GM12878 (cell line): ENCODE measurements around the gene IER3. TPM values are rescaled to one million over a fixed set of nuclear protein-coding genes. Genes with fewer than 3 reads are reported as not detected.

ENCODE experiments used
- BHLHE40 ChIP-seq, 2 experiments: fragments of 450-650 bp in 1 of 2; IDR thresholded peaks; 2 replicates each; pipeline ENCODE4 v1.6.1; 2011 to 2017; ENCODE audit warnings: low read depth in 2 of 2, borderline replicate concordance in 1 of 2, improper control_type of control experiment in 1 of 2, low read length in 1 of 2, mild to moderate bottlenecking in 1 of 2
- FOXK2 ChIP-seq: fragments of 450-650 bp; IDR thresholded peaks from 2 replicates; pipeline ENCODE4 v1.6.1; 2017; ENCODE audit warnings: mild to moderate bottlenecking, moderate library complexity
- GABPA ChIP-seq: IDR thresholded peaks from 2 replicates; pipeline ENCODE4 v1.6.1; 2014; ENCODE audit warnings: antibody characterized with exemption, low read depth, mild to moderate bottlenecking, inconsistent platforms
- JUND ChIP-seq: IDR thresholded peaks from 2 replicates; pipeline ENCODE4 v1.6.1; 2012; ENCODE audit warnings: low read depth, mild to moderate bottlenecking, low read length, improper control_type of control experiment, moderate library complexity
- KAT2A ChIP-seq: conservative IDR thresholded peaks from 2 replicates; pipeline ENCODE4 v1.6.1; 2011; ENCODE audit warnings: low read depth, low read length; ENCODE audit not compliant: control insufficient read depth
- LARP7 ChIP-seq: fragments of 450-650 bp; IDR thresholded peaks from 2 replicates; pipeline ENCODE4 v1.6.1; 2017; ENCODE audit warnings: mild to moderate bottlenecking
- MTA3 ChIP-seq: IDR thresholded peaks from 2 replicates; pipeline ENCODE4 v1.6.1; 2012; ENCODE audit warnings: low read length, inconsistent platforms, borderline replicate concordance
- MYC ChIP-seq: IDR thresholded peaks from 2 replicates; pipeline ENCODE4 v1.6.1; 2011; ENCODE audit warnings: mild to moderate bottlenecking, low read length, moderate library complexity, inconsistent platforms; ENCODE audit not compliant: insufficient read depth, insufficient replicate concordance, insufficient read length, severe bottlenecking
- NBN ChIP-seq: fragments of 450-650 bp; IDR thresholded peaks from 2 replicates; pipeline ENCODE4 v1.6.1; 2016
- NFIC ChIP-seq: IDR thresholded peaks from 2 replicates; pipeline ENCODE4 v1.6.1; 2012; ENCODE audit warnings: low read depth, mild to moderate bottlenecking, inconsistent platforms, low read length, moderate library complexity
- NFYA ChIP-seq: IDR thresholded peaks from 2 replicates; pipeline ENCODE4 v1.6.1; 2011; ENCODE audit warnings: low read depth, mild to moderate bottlenecking, low read length, improper control_type of control experiment, borderline replicate concordance
- RAD21 ChIP-seq: IDR thresholded peaks from 2 replicates; pipeline ENCODE4 v1.6.1; 2011; ENCODE audit warnings: mild to moderate bottlenecking, low read depth, low read length, moderate library complexity; ENCODE audit not compliant: insufficient read depth
- SIX5 ChIP-seq: IDR thresholded peaks from 2 replicates; pipeline ENCODE4 v1.6.1; 2011; ENCODE audit warnings: mild to moderate bottlenecking, low read depth, low read length, moderate library complexity; ENCODE audit not compliant: severe bottlenecking
- polyA plus RNA-seq, 11 experiments: library from polyadenylated mRNA; depleted of rRNA in 4 of 11; unstranded in 6 of 11; stranded (reverse) in 5 of 11; fragments of >200 nt; fragmentation: Nextera tagmentation in 4 of 11; fragmentation: Illumina TruSeq in 1 of 11; extraction: Ambion mirVana in 4 of 11; extraction: Trizol in 1 of 11; gene quantifications; 1 replicate in 1 of 11; 2 replicates in 10 of 11; pipeline versions ENCODE4 v1.2.1 to v1.2.3, GENCODE V29; 2011 to 2016; ENCODE audit warnings: inconsistent platforms in 2 of 11, missing spikeins in 2 of 11, low read depth in 1 of 11
- total RNA-seq, 4 experiments: library from RNA; depleted of rRNA in 3 of 4; stranded (reverse); fragments of >200 nt in 3 of 4; fragmentation: Illumina TruSeq in 1 of 4; extraction: Trizol in 1 of 4; gene quantifications; 2 replicates each; pipeline versions ENCODE4 v1.2.1 to v1.2.3, GENCODE V29; 2013 to 2021
- TF ChIP-seq, protein P1 (sequence below): fragments of 450-650 bp; IDR thresholded peaks from 2 replicates; pipeline ENCODE4 v1.6.1; 2016; ENCODE audit warnings: mild to moderate bottlenecking, moderate library complexity, borderline replicate concordance
- TF ChIP-seq, protein P2 (sequence below): fragments of 450-650 bp; formaldehyde crosslinking; IDR thresholded peaks from 2 replicates; pipeline ENCODE4 v1.4.0; 2022; ENCODE audit warnings: mild to moderate bottlenecking, moderate library complexity
- TF ChIP-seq, protein P3 (sequence below): IDR thresholded peaks from 2 replicates; pipeline ENCODE4 v1.6.1; 2011; ENCODE audit warnings: low read depth, mild to moderate bottlenecking, low read length, moderate library complexity, borderline replicate concordance; ENCODE audit errors: extremely low read depth
- TF ChIP-seq, protein P4 (sequence below): IDR thresholded peaks from 2 replicates; pipeline ENCODE4 v1.6.1; 2011; ENCODE audit warnings: mild to moderate bottlenecking, low read depth, low read length, moderate library complexity; ENCODE audit not compliant: insufficient replicate concordance

Gene IER3
- total and polyA plus RNA-seq, 10 of the 15 experiments (the other 5 are each of a cell fraction or from before 2014, with no cell fraction given): 1.9 to 100 (median 32.3) TPM

DNA sequence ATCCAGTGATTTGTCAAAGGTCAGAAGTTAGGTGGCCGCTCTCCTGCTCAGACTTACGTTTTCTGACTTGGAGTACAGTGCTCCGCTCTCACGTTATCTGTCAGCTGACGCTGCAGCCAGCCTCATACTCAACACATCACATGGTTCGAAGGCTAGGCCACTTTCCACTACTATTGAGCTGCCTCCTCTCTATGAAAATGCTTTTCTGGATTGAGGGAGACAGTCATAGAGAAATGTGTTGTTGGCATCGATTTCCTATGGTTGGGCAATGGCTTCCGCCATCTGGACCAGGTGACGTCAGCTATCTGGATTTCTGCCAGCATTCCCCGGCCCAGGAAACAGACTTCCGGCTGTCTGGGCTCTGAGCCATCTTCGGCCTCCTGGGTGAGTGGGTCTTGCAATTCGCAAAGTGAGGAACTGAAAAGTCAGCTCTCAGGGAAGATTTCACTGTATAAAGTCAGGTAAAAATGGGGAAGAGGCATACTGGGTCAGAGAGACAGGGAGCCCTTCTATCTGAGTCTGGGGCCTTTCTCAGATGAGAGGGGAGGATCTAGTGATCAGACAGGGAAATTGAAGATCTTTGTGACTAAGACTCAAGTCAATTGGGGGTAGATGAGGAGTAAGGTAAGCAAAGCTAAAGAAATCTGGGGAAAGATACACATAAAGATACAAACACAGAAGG is 37.5 kb upstream of the IER3 start (continued):
- TF ChIP-seq, protein P1, sequence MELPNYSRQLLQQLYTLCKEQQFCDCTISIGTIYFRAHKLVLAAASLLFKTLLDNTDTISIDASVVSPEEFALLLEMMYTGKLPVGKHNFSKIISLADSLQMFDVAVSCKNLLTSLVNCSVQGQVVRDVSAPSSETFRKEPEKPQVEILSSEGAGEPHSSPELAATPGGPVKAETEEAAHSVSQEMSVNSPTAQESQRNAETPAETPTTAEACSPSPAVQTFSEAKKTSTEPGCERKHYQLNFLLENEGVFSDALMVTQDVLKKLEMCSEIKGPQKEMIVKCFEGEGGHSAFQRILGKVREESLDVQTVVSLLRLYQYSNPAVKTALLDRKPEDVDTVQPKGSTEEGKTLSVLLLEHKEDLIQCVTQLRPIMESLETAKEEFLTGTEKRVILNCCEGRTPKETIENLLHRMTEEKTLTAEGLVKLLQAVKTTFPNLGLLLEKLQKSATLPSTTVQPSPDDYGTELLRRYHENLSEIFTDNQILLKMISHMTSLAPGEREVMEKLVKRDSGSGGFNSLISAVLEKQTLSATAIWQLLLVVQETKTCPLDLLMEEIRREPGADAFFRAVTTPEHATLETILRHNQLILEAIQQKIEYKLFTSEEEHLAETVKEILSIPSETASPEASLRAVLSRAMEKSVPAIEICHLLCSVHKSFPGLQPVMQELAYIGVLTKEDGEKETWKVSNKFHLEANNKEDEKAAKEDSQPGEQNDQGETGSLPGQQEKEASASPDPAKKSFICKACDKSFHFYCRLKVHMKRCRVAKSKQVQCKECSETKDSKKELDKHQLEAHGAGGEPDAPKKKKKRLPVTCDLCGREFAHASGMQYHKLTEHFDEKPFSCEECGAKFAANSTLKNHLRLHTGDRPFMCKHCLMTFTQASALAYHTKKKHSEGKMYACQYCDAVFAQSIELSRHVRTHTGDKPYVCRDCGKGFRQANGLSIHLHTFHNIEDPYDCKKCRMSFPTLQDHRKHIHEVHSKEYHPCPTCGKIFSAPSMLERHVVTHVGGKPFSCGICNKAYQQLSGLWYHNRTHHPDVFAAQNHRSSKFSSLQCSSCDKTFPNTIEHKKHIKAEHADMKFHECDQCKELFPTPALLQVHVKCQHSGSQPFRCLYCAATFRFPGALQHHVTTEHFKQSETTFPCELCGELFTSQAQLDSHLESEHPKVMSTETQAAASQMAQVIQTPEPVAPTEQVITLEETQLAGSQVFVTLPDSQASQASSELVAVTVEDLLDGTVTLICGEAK: no peak
- TF ChIP-seq RAD21: no peak
- TF ChIP-seq GABPA: peak; percentile 53; the same call in 1 of the 2 replicates
- TF ChIP-seq NFYA: no peak
- TF ChIP-seq MYC: no peak
- TF ChIP-seq, protein P2, sequence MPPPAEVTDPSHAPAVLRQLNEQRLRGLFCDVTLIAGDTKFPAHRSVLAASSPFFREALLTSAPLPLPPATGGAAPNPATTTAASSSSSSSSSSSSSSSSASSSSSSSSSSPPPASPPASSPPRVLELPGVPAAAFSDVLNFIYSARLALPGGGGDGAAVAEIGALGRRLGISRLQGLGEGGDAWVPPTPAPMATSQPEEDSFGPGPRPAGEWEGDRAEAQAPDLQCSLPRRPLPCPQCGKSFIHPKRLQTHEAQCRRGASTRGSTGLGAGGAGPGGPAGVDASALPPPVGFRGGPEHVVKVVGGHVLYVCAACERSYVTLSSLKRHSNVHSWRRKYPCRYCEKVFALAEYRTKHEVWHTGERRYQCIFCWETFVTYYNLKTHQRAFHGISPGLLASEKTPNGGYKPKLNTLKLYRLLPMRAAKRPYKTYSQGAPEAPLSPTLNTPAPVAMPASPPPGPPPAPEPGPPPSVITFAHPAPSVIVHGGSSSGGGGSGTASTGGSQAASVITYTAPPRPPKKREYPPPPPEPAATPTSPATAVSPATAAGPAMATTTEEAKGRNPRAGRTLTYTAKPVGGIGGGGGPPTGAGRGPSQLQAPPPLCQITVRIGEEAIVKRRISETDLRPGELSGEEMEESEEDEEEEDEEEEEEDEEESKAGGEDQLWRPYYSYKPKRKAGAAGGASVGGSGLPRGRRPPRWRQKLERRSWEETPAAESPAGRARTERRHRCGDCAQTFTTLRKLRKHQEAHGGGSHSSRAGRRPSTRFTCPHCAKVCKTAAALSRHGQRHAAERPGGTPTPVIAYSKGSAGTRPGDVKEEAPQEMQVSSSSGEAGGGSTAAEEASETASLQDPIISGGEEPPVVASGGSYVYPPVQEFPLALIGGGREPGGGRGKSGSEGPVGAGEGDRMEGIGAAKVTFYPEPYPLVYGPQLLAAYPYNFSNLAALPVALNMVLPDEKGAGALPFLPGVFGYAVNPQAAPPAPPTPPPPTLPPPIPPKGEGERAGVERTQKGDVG (CRISPR knock-in tag): no peak
- no peak for TF ChIP-seq FOXK2
- no peak for TF ChIP-seq SIX5
- TF ChIP-seq MTA3: no peak
- TF ChIP-seq, protein P3, sequence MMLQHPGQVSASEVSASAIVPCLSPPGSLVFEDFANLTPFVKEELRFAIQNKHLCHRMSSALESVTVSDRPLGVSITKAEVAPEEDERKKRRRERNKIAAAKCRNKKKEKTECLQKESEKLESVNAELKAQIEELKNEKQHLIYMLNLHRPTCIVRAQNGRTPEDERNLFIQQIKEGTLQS: no peak
- no peak for TF ChIP-seq JUND
- TF ChIP-seq BHLHE40 (IDR thresholded peaks at IDR 0.05; ENCODE audit: borderline replicate concordance in 1 of 2, low read depth in 2 of 2, low read length in 1 of 2): no peak
- TF ChIP-seq NFIC: peak; percentile 71
- TF ChIP-seq KAT2A: no peak
- TF ChIP-seq, protein P4, sequence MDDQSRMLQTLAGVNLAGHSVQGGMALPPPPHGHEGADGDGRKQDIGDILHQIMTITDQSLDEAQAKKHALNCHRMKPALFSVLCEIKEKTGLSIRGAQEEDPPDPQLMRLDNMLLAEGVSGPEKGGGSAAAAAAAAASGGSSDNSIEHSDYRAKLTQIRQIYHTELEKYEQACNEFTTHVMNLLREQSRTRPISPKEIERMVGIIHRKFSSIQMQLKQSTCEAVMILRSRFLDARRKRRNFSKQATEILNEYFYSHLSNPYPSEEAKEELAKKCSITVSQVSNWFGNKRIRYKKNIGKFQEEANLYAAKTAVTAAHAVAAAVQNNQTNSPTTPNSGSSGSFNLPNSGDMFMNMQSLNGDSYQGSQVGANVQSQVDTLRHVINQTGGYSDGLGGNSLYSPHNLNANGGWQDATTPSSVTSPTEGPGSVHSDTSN: no peak
- TF ChIP-seq LARP7: no peak
- 0 out of 2 replicates have a peak, but pooled peaks have one; percentile 58 for TF ChIP-seq NBN
